ENCODE measurements around the gene KRT1. TPM values are rescaled to one million over a fixed set of nuclear protein-coding genes. Genes with fewer than 3 reads are reported as not detected.
A peak's percentile ranks its signal among the peaks of the same experiment; 100 is the strongest.

KRT1 gene
- total RNA-seq, 1 donor from 2014 or later, result 0.16 TPM

DNA sequence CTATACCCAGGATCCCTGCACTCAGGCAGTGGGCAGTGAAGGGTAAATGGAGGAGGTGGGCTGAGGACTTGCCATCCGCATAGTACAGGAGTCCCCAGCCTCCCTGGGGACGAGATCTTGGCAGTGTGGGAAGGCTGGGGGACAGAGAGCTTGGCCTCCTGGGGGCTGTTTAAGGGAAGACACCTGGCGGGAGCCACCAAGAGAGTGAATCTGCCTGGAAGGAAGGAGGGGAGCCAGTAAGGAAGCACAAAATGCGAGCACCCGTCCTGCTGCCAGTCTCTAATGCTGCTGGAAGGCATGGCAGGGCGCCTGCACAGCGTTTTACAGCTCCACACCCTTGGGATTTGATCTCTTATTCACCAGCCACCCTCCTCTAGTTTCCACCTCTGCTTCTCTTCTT lies 20.8 kb downstream of the KRT1 start:
- no peak for DNase-seq

GRCh38 chr12:52658196-52658595 lies 22.0 kb downstream of the KRT1 start:
- no peak for DNase-seq

- no peak for DNase-seq
Observed at GRCh38 chr12:52657250-52657902, 22.8 kb downstream of the KRT1 start.

- no peak for DNase-seq
Observed at GRCh38 chr12:52656616-52657015, 23.6 kb downstream of the KRT1 start.

DNA sequence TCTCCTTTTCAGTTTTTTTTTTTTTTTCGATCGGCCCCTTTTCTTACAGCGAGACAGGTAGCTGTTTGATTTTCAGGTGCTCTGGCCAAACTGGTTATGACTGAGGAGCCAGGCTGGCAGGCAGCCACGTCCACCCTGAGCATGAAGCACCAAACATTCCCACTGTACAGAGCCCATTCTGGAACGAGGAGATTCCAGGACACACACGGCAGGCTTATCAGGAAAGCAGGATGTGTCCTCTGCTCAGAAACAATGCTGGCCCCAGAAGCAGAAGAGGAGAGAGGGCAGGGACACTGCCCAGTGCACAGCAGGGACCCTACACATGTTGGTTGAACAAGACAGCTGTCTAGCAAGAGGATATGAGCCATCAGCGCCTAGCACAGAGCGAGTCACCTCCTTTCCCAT lies 24.5 kb downstream of the KRT1 start:
- no peak for DNase-seq

DNA sequence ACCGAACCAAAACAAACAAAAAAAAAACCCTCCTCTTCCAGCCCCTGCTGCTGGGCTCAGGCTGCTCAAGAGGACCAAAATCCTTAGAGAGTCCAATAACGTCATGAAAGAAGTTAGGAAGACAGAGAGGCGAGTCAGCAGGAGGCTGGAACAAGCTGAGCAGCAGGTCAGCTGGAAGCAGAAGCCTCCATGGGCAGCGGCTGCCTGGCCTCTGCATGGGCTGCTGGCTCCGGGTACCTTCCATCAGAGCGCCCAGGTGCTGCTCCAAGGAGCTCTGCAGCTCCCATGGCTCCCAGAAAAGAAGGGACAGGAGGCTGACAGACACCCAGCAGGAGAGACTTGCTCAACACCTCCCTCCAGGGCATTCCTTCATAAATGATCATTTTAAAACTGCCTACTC lies 25.0 kb downstream of the KRT1 start:
- no peak for DNase-seq

DNA sequence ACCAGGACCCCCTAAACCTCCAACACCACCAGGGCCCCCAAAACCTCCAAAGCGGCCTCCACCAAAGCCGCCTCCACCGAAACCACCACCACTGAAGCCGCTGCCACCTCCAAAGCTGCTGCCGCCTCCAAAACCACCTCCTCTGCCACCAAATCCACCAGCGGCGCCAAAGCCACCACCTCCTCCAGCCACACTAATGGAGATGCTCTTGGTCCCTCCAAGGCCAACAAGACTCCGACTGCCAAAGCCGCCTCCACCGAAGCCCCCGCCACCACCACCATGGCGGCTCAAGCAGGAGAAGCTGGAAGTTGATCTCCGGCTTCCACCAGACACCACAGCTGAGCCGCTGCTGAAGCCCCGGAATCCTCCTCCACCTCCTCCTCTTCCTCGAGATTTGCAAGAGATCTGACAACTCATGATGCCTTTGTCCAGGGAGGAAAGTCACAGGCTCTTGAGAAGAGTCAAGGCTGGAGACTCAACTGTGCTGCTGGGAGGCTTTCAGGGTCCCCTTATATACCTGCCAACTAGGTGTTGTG lies 28.4 kb downstream of the KRT1 start, which contains the start of gene KRT2:
KRT2 (minus strand) TSS at position 486 of the 536 bp plus-strand sequence; CDS start at position 417, 69 bp downstream.
- no peak for DNase-seq

GRCh38 chr12:52650520-52651081 lies 29.6 kb downstream of the KRT1 start:
- no peak for DNase-seq

GRCh38 chr12:52649066-52649465 lies 31.1 kb downstream of the KRT1 start:
- no peak for DNase-seq

DNA sequence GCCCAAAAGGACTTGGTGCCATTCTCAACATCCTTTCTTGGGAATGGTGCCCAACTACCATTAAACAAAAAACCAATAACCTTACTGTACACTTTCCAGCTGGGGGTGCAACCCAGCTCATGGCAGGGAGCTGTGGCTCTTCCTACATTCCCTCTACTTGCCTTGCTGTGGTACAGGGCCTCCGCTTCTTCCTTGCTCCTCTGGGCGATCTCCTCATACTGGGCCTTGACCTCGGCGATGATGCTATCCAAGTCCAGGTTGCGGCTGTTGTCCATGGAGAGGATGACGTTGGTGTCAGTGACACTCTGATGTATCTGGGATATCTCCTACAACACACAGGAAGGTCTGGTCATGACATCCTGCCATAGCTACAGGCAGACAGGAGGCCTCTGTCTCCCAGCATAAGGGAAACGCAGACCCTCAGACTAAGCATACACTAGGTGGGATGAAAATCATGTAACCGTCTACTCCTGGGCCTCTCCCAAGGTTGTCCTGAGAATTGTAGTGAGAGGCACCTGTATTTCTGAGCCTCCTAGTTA lies 32.1 kb downstream of the KRT1 start:
- DNase-seq, result no peak

DNA sequence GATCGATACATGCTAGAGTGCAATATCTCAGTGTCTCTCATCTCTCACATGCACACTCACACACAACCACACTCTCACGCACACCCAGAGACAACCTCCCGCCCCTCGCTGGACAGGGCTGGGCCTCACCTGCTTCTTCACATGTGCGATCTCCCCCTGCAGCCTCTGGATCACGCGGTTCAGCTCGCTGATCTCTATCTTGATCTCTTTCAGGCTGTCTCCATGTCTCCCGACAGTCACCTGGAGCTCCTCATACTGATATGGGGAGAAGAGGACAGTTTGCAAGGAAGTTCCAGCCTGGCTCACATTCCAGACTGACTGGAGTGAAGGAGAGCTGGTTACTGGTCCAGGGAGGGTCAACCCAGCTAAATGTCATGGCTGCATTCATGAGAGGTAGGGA lies 32.6 kb downstream of the KRT1 start:
- DNase-seq, result no peak

DNA sequence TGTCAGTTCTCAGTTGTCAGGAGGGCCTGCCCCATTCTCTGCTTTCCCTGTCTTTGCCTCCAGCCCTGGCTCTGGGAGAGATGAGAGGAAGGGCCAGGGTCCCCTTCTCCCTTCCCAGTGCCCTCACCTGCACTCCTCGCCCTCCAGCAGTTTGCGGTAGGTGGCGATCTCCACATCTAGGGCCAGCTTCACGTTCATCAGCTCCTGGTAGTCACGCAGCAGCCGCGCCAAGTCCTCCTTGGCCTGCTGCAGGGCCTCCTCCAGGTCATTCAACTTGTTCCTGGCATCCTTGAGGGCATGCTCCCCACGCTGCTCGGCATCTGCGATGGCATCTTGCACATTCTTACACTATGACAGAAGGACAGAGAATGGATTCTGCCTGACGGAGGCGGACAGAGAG lies 33.6 kb downstream of the KRT1 start:
- no peak for DNase-seq

DNA sequence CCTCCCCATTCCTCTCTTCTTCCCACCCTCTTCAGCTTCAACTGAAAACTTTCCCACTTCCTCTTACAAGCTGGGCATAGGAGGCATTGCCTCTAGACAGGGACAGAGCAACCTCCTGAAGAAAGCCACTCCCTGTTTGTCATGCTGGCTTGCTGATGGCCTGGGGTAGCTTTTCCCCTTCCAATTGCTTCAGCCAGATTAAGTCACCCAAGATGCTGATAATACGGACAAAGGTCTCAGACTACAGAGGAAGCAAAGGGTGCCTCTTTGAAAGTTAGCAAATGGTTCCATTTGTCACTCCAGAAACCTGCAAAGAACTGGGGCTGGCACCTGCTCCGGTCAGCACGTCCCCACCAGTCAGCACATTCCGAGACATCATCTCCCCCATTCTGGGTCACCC lies 34.2 kb downstream of the KRT1 start:
- DNase-seq, result no peak

GRCh38 chr12:52645120-52645761 lies 35.0 kb downstream of the KRT1 start:
- DNase-seq, result no peak

DNA sequence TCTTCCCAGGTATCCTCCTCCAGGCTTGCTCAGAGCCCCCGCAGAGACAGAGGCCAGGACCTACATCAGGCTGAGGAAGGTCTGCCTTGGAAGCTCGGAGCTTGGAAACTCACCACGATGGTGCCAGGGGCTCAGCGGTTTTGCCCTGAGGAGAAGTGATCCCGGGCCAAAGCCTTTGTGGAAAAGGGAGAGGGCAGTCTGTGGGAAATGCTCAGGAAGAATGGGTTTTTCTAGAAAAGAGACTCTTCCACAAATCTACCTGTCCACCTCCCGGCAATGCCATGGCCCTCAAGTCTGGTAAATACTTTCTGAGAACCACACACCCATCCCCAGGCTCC lies 36.2 kb downstream of the KRT1 start:
- no peak for DNase-seq

DNA sequence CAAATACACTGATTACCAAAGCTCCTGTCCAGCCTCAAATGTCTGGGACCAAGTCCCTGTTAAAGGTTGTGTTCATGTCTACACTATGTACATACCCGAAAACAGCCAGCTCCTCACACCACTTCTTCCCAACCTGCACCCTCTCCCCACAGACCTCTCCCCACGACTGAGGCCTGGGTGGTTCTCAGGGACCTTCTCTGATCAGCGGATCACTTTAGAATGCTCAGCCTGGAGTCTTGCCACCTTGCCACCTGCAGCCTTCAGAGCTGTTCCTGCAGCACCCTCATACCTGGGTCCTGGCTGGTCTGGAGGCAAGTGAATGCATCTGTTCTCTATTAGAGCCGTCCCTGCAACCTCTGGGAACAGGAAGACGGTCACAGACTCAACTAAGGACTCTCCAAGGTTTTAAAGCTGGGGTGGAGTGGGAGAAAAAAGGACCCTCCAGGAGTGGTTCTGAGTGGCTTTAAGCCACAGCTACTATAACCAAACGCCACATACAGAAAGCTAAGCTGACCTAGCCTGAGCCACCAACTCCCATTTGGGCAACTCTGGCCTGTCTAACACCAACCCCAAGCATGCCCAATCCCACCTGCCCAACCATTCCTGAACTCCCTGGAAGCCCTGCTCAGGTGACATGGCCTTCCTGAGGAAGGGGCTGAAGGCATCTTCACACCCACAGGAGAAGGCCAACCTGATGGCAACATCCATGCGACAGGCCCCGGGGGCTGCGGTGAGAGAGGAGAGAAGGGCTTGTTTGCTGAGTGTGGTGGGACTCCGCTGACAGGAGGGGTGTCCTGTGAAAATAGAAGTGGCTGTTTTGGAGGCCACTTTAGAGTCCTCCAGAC lies 36.8 kb downstream of the KRT1 start:
- no peak for DNase-seq

DNA sequence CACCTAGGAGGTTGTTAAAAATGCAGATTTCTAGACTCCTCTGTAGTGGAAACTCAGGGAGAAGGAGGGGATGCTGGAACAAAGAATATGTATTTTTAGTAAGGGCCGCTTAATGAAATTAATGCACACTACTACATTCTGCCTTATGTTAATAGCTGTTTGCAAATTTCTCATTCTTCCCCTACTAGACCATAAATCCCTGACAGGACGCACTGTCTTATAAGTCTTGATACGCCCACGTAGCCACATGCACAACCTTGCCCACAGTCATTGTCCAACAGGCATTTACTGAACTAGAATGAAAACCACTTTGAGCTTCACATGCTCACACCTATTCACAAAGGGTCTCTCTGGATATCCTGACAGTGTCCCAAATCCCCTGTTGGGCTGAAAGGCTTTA lies 38.7 kb downstream of the KRT1 start:
- no peak for DNase-seq

- DNase-seq, result no peak
Observed at GRCh38 chr12:52637299-52637698, 42.9 kb downstream of the KRT1 start.

DNA sequence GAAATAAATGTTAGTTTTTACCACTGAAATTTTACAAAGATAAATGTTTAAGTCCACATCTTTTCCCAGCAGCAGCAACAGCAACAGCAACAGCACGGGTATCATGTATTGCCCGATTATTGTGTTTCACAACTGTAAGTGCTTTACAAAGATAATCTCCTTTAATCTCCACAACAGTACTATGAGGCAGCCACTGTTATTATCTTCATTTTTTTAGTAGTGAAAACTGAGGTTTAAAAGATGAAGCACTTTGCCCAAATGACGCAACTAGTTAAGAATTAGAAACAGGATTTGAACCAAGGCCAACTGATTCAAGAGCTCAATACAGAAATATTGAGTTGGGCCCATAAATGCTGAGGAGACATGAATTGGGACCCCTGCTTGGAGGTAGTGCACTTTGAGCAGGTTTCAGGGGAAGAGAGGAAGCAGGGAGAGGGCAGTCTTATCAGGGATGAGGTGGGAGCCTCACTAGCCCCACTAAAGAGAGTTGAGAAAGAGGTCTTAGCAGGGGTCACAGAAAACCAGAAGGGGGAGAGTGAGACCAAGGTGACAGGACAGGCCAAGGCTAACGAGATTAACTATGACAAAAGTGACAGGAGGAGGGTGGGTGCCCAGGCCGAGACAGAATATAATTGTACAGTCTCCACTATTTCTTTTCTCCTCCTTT lies 43.5 kb downstream of the KRT1 start:
- no peak for DNase-seq

GRCh38 chr12:52636189-52636588 lies 44.0 kb downstream of the KRT1 start:
- no peak for DNase-seq

GRCh38 chr12:52634266-52635056 lies 45.7 kb downstream of the KRT1 start:
- peak; percentile 50 for DNase-seq

All from occipital lobe (tissue), 2 donors.